Ascending aorta (tissue), 2 donors: ENCODE data around the gene NUP98. TPM values are rescaled to one million over a fixed set of nuclear protein-coding genes. Genes with fewer than 3 reads are reported as not detected.
A peak's percentile ranks its signal among the peaks of the same experiment; 100 is the strongest.

Experiments
- DNase-seq, 2 donors: peaks; one replicate each; pipeline ENCODE4 v3.0.0-alpha.2; 2019; ENCODE audit warnings: low spot score in 2 of 2
- H3K27ac ChIP-seq, 2 donors: fragments of 200-600 bp; sonication (generic); one replicate each; pipeline ENCODE4 v1.5.1; 2016 to 2017; ENCODE audit warnings: mild to moderate bottlenecking in 1 of 2
- H3K27me3 ChIP-seq: fragments of 200-600 bp; sonication (generic); one replicate; pipeline ENCODE4 v1.5.1; 2017
- H3K36me3 ChIP-seq, 2 donors: fragments of 200-600 bp; sonication (generic); one replicate each; pipeline ENCODE4 v1.5.1; 2016
- H3K4me1 ChIP-seq, 2 donors: fragments of 200-600 bp; sonication (generic); one replicate each; pipeline ENCODE4 v1.5.1; 2016 to 2017; ENCODE audit warnings: mild to moderate bottlenecking in 1 of 2
- H3K4me3 ChIP-seq, 2 donors: fragments of 200-600 bp; sonication (generic); one replicate each; pipeline ENCODE4 v1.5.1; 2016 to 2017; ENCODE audit warnings: mild to moderate bottlenecking in 1 of 2
- H3K9me3 ChIP-seq, 2 donors: fragments of 200-600 bp; sonication (generic); one replicate each; pipeline ENCODE4 v1.5.1; 2016
- CTCF ChIP-seq, 3 experiments: fragments of 200-600 bp in 2 of 3; fragments of 450-650 bp in 1 of 3; sonication (generic) in 2 of 3; IDR thresholded peaks; one replicate each; pipeline ENCODE4 v1.5.1; 2016 to 2019; ENCODE audit warnings: antibody characterized with exemption in 3 of 3, mild to moderate bottlenecking in 1 of 3, moderate library complexity in 1 of 3
- intact Hi-C: fragments of 100-400 bp; cut with DNase I; formaldehyde crosslinking; loops from one replicate; pipeline ENCODE4 v1.15.1; 2023
- total RNA-seq: library from RNA; depleted of rRNA; stranded (reverse); fragments of >200 nt; gene quantifications from one replicate; pipeline ENCODE4 v1.1.0, GENCODE V29; 2016

NUP98 gene
- total RNA-seq, 1 donor from 2014 or later = 36.3 TPM

GRCh38 chr11:3840870-3841425 lies 43.6 kb upstream of the NUP98 start, which contains the start of gene RHOG:
Gene RHOG, minus strand, starts transcription at chr11:3840959. Its CDS starts 12,821 bp downstream, at chr11:3828138.
- peak; percentile 37 to 91 for DNase-seq
- Histone ChIP-seq H3K27ac (peak within 1 kb of the TSS; percentile 97 to 98), H3K27me3 (no peaks in the 10 kb centered on the region), H3K4me1 (peaks cover 2 to 7% of the 10 kb centered on the region in 2 donors), H3K36me3 (no peaks in the 10 kb centered on the region), H3K4me3 (peak within 1 kb of the TSS; percentile 98 to 99), H3K9me3 (no peaks in the 10 kb centered on the region)
- intact Hi-C loops = loop anchor here (1.0 kb wide), 1 partner anchor 44 kb away; the partner anchor contains the start of gene NUP98
- no peak for TF ChIP-seq CTCF (IDR thresholded peaks at IDR 0.05)

- Histone ChIP-seq H3K9me3 (no peaks in the 10 kb centered on the region), H3K4me3 (peak overlapping the region; percentile 98 to 99), H3K27me3 (no peaks in the 10 kb centered on the region), H3K4me1 (peaks cover 2 to 11% of the 10 kb centered on the region in 2 donors), H3K36me3 (peaks cover 0 to 2% of the 10 kb centered on the region in 2 donors), H3K27ac (peak overlapping the region; percentile 97 to 98)
- peak in 1 of 2 donors; percentile 69 for DNase-seq
- intact Hi-C loops = no loop called here
- no peak for TF ChIP-seq CTCF (IDR thresholded peaks at IDR 0.05)
Observed at GRCh38 chr11:3840004-3840869, 42.9 kb upstream of the NUP98 start.

GRCh38 chr11:3838504-3838903 lies 41.1 kb upstream of the NUP98 start:
- no peak for DNase-seq
- H3K4me3 ChIP-seq = peak overlapping the region; percentile 23 to 98

GRCh38 chr11:3837793-3838192 lies 40.4 kb upstream of the NUP98 start:
- peaks cover 0 to 11% of the 10 kb centered on the region in 2 donors for H3K36me3 ChIP-seq
- peak overlapping the region; percentile 5 to 24 for H3K27ac ChIP-seq
- no peaks in the 10 kb centered on the region for H3K9me3 ChIP-seq
- peaks cover 2 to 19% of the 10 kb centered on the region in 2 donors for H3K4me1 ChIP-seq
- peak in 1 of 2 donors; percentile 77 for DNase-seq
- peak overlapping the region in 1 of 2 donors; percentile 98 for H3K4me3 ChIP-seq
- H3K27me3 ChIP-seq = no peaks in the 10 kb centered on the region
- intact Hi-C loops = no loop called here
- no peak for TF ChIP-seq CTCF (IDR thresholded peaks at IDR 0.05)

More at GRCh38 chr11:3838504-3838903, 41.1 kb upstream of the NUP98 start:
- Histone ChIP-seq H3K27ac (peak overlapping the region; percentile 24 to 98), H3K27me3 (no peaks in the 10 kb centered on the region), H3K4me1 (peaks cover 2 to 19% of the 10 kb centered on the region in 2 donors), H3K9me3 (no peaks in the 10 kb centered on the region), H3K36me3 (peaks cover 0 to 11% of the 10 kb centered on the region in 2 donors)
- intact Hi-C loops = no loop called here
- no peak for TF ChIP-seq CTCF (IDR thresholded peaks at IDR 0.05)

GRCh38 chr11:3836903-3837302 lies 39.5 kb upstream of the NUP98 start:
- Histone ChIP-seq H3K4me1 (peaks cover 2 to 22% of the 10 kb centered on the region in 2 donors), H3K27me3 (no peaks in the 10 kb centered on the region), H3K9me3 (no peaks in the 10 kb centered on the region), H3K27ac (no peak overlapping the region), H3K36me3 (peaks cover 0 to 11% of the 10 kb centered on the region in 2 donors), H3K4me3 (peak overlapping the region in 1 of 2 donors; percentile 0)
- intact Hi-C loops = no loop called here
- DNase-seq = no peak
- no peak for TF ChIP-seq CTCF (IDR thresholded peaks at IDR 0.05)
